Measurements from ENCODE around the gene TMEM245.
A peak's percentile ranks its signal among the peaks of the same experiment; 100 is the strongest.

TMEM245 gene

GRCh38 chr9:109119439-109120203, at the start of gene TMEM245:
TMEM245 (minus strand) TSS chr9:109119947; CDS start chr9:109119913, 34 bp downstream.
- no peak for TF ChIP-seq CTCF (IDR thresholded peaks at IDR 0.05; ENCODE audit: extremely low read depth, insufficient read depth, missing control alignments)
- peak; percentile 95 for DNase-seq (ENCODE audit: low spot score)
- in situ Hi-C loops (cut with MboI; ENCODE audit: low pct_unique_long_range_greater_than_20kb, low sequenced_read_pairs, unreplicated experiment), result no loop called here

GRCh38 chr9:109168170-109168569, 48.4 kb upstream of the TMEM245 start:
- TF ChIP-seq CTCF (IDR thresholded peaks at IDR 0.05; ENCODE audit: extremely low read depth, insufficient read depth, missing control alignments), result no peak
- no peak for DNase-seq (ENCODE audit: low spot score)
- in situ Hi-C loops (cut with MboI; ENCODE audit: low pct_unique_long_range_greater_than_20kb, low sequenced_read_pairs, unreplicated experiment), result no loop called here

GRCh38 chr9:109167716-109168115, 48.0 kb upstream of the TMEM245 start:
- in situ Hi-C loops (cut with MboI; ENCODE audit: low pct_unique_long_range_greater_than_20kb, low sequenced_read_pairs, unreplicated experiment), result no loop called here
- TF ChIP-seq CTCF (IDR thresholded peaks at IDR 0.05; ENCODE audit: extremely low read depth, insufficient read depth, missing control alignments), result no peak
- DNase-seq (ENCODE audit: low spot score), result no peak

- no peak for TF ChIP-seq CTCF (IDR thresholded peaks at IDR 0.05; ENCODE audit: extremely low read depth, insufficient read depth, missing control alignments)
- peak; percentile 36 for DNase-seq (ENCODE audit: low spot score)
- in situ Hi-C loops (cut with MboI; ENCODE audit: low pct_unique_long_range_greater_than_20kb, low sequenced_read_pairs, unreplicated experiment), result no loop called here
Measured at GRCh38 chr9:109166771-109167601, 47.2 kb upstream of the TMEM245 start, which contains the start of gene FRRS1L. FRRS1L (minus strand) TSS chr9:109167249; CDS start chr9:109167138, 111 bp downstream.

GRCh38 chr9:109166171-109166770, 46.5 kb upstream of the TMEM245 start:
- DNase-seq (ENCODE audit: low spot score), result no peak
- in situ Hi-C loops (cut with MboI; ENCODE audit: low pct_unique_long_range_greater_than_20kb, low sequenced_read_pairs, unreplicated experiment), result no loop called here
- no peak for TF ChIP-seq CTCF (IDR thresholded peaks at IDR 0.05; ENCODE audit: extremely low read depth, insufficient read depth, missing control alignments)

GRCh38 chr9:109164042-109164441, 44.3 kb upstream of the TMEM245 start:
- TF ChIP-seq CTCF (IDR thresholded peaks at IDR 0.05; ENCODE audit: extremely low read depth, insufficient read depth, missing control alignments), result no peak
- in situ Hi-C loops (cut with MboI; ENCODE audit: low pct_unique_long_range_greater_than_20kb, low sequenced_read_pairs, unreplicated experiment), result no loop called here
- DNase-seq (ENCODE audit: low spot score), result no peak

All from GM13977 (cell line).